CD4-positive, alpha-beta T cell treated with Interleukin-4 for 1 hour (primary cell): ENCODE measurements around the gene ERLEC1.
A peak's percentile ranks its signal among the peaks of the same experiment; 100 is the strongest.
"Not testable (repeated sequence)": the region's sequence is repeated elsewhere in the genome, so short reads cannot be mapped to it uniquely, and the experiment has no call there.

Experiments
- DNase-seq, 2 donors: peaks; one replicate each; pipeline ENCODE4 v3.0.0-alpha.2; 2020 to 2022

ERLEC1 gene

DNA sequence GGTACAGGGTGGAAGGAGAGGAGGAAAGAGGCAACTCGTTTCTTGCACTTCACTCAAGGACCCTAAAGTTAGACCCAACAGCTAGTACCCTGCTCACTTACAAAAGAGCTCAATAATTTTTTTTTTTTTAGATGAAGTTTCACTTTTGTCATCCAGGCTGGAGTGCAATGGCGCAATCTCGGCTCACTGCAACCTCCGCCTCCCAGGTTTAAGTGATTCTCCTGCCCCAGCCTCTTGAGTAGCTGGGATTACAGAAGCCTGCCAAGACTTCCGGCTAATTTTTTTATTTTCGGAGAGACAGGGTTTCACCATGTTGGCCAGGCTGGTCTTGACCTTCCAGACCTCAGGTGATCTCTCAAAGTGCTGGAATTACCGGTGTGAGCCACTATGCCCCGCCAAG lies 4.2 kb upstream of the ERLEC1 start:
- DNase-seq, result no peak

DNA sequence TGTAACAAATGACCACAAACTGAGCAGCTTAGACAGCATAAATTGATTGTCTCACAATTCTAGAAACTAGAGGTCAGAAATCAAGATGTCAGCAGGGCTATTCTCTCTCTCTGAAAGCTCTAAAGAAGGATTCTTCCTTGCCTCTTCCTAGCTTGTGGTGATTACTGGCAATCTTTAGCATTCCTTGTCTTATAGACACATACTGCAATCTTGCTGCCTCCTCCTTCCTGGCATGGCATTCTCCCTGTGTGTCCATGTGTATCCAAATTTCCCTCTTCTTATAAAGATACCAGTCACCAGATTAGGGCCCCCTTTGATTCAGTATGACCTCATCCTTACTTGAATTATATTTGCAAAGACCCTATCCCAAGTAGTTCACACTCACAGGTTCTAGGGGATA lies 2.4 kb upstream of the ERLEC1 start:
- DNase-seq, result no peak

DNA sequence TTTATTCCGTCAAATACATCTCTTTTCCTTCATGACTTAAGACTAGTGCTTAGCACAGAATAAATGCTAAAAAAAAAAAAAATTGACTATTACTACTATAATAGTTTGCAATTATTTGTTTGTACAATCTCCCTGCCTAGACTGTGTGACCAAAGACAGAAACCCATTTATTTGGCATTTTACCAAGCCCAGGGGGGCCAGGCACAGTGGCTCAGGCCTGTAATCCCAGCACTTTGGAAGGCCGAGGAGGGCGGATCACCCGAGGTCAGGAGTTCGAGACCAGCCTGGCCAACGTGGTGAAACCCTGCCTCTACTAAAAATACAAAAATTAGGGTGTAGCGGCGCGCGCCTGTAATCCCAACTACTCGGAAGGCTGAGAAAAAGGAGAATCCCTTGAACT lies 1.5 kb upstream of the ERLEC1 start:
- DNase-seq, result no peak

DNA sequence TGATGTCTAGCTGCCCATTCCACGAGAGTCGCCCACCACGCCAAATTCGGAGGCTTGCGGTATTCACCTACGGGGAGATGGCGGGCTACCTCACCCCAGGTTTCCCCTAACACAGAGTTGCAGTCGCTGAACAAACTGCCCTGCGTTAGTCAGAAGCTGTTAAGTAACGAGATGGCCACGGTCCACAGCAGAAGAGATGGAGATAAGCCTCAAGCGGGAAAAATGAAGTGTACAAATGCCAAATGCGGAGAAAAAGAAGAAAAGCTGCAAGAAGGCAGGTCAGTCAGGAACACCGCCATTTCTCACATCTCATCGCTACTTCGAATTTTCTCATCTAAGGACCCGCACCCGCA lies 516 bp upstream of the ERLEC1 start:
- peak; percentile 18 to 44 for DNase-seq

DNA sequence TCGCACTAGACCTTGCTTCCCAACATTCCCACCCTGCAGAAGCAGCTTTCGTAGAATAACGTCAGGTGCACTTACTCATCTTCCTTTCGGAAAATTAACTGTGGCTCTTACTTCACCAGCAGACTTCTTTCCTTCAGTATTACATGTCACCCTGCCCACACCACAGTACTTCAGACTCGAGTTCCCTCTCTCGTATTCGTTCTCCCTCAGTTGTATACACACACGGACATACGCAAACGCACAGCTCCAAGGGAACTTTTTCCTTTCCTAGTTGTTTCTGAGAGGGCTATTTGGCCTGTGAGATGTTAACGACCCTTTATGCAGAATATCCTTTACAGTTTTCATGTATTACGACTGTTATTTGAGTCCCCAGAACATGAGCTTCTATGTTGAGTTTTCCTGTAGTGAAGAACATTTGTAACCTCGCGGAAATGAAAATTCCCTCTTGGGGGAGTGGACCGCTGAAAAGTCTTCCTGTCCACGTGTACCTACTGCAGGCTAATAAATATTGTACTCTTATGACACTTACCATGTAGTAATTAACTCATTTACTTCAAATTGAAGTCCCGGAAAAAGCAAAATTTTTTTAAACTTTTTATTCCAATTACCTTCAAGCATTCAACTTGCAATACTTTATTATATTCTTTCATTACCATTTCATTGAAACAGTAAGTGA lies 908 bp downstream of the ERLEC1 start:
- no peak for DNase-seq

DNA sequence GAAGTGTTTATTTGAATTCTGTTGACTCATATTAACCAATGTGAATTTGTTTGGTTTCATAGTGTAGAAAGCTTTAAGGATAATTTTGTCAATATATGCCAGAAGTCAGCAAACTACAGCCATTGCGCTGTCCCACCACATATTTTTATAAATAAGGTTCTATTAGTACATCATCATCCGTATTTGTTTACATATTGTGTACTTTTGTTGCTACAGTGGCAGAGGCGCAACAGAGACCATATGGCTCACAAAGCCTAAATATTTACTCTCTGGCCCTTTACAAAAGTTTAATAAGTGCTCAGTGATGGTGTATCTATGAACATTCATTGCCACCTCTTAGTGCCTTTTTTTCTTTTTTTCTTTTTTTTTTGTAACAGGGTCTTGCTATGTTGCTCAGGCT lies 6.4 kb downstream of the ERLEC1 start:
- no peak for DNase-seq

DNA sequence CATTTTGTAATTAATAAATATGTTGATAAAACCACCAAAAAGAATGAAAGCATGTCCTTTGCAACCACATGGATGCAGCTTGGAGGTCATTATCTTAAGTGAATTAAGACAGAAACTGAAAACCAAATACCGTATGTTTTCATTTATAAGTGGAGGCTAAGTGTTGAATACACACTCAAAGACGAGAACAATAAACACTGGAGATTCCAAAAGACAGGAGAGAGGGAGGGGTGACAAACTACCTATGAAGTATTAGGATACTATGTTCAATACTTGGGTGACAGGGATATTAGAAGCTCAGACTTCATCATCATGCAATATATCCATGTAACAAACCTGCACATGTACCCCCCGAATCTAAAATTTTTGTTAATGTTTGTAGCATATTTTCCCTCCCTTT lies 7.0 kb downstream of the ERLEC1 start:
- no peak for DNase-seq

DNA sequence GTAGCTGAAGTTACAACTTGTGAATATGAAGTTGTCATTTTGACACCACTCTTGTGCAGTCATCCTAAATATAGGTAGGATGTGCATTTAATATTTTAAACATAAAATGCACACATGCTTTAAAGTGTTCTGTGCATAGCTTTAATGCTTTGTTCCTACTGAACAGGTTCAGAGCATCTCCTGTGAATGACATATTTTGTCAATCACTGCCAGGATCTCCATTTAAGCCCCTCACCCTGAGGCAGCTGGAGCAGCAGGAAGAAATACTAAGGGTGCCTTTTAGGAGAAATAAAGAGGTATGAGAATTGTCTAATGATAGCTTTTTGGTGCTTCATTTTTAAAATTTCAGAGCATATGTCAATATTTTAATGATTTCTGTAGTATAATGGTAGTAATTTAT lies 14.7 kb downstream of the ERLEC1 start:
- no peak for DNase-seq

DNA sequence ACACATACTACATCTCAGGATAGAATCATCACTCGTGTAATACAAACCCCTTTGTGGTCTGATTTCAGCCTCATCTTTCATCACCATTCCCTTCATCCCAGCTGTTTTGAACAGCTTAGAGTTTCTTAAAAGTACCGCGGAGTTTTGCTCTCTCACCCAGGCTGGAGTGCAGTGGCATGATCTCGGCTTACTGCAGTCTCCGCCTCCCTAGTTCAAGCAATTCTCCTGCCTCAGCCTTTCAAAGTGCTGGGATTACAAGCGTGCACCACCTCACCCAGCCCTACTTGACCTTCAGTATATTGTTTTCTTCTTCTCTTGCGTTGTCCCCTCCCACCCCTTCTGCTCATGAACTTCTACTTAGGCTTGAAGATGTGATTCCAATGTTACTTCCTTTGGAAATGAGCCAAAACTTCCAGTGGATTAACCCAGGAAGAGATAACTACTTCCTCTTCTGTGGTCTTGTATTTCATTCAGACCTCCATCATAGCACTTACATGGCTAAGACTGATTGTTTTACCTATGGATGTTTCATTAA lies 15.8 kb downstream of the ERLEC1 start:
- no peak for DNase-seq

DNA sequence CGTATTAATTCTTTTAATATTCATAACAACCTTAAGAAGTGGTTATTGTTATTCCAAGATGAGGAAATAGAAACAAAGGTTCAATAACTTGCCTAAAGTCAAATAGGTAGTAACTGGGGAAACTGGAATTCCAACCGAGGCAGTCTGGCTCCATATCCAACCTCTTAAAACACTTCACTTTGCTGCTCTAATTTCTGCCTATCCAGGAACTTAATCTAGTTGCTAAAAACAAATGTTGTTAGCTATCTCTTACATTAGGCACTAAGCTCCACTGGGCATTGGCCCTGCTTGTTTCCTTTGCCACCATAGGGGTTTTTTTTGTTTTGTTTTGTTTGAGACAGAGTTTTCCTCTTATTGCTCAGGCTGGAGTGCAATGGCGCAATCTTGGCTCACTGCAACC lies 24.8 kb downstream of the ERLEC1 start:
- no peak for DNase-seq

DNA sequence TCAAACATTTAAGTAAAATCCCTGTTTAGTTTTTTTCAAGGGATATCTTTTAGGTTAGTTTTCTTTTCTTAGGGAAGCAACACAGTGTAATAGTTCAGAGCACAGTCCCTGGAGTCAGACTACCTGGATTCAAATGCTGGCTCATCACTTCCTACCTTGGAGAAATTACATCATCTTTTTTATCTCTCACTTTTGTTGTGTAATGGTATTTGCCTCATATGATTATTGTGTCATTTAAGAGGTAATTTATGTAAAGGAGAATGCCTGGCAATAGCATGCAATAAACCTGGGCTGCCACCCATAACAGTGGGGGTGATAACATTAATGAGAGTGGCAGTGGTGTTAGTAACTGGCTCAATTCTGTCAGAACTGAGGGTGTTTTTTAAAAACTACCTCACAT lies 26.3 kb downstream of the ERLEC1 start:
- no peak for DNase-seq

DNA sequence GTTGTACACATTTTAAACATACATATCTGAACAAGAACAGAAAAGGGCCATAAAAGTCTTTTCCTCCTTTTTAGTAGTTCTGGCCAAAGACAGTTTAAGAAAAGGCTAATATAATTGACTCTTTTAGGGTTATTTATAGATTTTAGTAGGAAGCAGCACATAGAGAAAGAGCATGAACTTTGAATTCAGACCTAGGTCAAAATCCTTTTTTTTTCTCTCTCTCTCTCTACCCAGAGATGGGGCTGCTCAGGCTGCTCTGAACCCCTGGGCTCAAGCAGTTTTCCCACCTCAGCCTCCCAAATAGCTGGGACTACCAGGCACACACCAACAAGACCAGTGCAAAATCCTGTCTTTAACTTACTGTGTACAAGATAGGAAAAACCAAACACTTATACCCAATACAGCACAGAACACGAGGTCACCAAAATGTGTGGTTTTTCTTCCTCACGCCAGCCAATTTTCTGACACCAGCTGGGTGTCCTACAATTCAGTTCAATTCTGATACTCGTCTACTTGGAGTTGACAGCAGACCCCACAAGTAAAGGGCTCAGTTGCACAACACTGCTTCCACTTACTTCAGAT lies 32.1 kb downstream of the ERLEC1 start:
- DNase-seq, result no peak

DNA sequence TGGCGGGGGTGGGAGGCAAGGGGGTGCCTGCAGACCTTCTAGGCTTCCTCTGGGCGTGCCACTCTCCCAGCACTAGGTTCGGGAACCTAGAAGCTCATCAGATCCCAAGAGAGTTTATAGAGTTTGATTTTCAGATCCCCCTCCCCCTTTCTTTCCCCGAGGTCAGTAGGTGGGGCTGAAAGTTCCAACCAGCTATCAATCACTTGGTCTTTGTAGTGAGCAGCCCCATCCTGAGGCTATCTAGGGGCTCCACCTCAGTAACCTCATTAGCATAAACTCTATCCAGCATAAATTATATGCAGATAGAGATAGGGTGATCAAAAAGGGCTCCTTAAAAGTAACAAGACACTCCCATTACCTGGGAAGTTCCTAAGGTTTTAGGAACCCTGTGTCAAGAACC lies 32.8 kb downstream of the ERLEC1 start:
- no peak for DNase-seq

DNA sequence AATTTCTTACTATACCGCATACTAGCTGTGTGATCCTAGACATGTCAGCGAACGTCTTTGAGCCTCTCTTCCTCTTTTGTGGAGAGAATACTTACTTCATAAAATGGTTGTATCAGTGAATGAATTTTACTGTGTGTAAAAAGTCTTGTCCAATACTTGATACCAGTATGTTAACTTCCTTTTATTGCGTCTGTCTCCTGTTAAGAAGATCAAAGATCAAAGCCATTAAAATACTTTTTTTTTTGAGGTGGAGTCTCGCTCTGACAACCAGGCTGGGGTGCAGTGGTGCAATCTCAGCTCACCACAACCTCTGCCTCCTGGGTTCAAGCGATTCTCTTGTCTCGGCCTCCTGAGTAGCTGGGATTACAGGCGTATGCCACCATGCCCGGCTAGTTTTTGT lies 33.2 kb downstream of the ERLEC1 start:
- DNase-seq, result no peak

DNA sequence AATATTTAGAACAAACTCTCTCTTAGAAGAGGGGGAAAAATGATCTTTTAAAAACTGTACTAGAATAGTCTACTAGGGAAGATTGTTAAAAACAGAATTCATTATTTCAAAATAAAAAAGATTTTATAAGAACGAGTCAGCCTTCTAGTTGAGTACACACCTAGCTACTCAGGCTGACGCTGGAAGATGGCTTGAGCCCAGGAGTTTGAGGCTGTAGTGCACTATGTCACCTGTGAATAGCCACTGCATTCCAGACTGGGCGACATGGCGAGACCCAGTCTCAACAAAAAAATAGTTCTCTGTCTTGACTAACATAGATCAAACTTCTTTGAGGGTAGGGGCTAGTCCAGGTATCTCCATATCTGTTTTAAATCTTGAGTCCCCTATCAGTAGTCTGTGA lies 33.9 kb downstream of the ERLEC1 start:
- no peak for DNase-seq

DNA sequence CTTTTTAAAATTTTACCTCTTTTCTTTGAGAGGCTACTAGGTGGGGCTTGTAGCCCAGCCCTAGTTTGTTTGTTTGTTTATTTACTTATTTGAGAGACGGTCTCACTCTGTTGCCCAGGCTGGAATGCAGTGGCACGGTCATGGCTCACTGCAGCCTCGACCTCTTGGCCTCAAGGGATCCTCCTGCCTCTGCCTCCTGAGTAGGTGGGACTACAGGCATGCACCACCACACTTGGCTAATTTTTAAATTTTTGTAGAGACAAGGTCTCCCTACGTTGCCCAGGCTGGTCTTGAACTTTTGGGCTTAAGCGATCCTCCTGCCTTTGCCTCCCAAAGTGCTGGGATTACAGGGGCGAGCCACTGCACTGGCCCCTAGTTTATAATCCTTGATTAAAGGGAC lies 35.0 kb downstream of the ERLEC1 start:
- no peak for DNase-seq

DNA sequence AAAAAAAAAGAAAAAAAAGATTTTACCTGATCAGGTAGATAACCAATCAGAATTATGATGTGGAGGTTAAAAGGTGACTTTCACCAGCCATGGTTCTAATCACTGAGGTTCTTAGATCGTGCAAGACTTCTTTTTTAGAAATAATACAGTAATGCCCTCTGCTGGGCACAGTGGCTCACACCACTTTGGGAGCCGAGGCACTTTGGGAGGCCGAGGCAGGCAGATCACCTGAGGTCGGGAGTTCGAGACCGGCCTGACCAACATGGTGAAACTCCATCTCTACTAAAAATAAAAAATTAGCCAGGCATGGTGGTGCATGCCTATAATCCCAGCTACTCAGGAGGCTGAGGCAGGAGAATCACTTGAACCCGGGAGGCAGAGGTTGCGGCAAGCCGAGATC lies 36.8 kb downstream of the ERLEC1 start:
- DNase-seq, result not testable (repeated sequence)

DNA sequence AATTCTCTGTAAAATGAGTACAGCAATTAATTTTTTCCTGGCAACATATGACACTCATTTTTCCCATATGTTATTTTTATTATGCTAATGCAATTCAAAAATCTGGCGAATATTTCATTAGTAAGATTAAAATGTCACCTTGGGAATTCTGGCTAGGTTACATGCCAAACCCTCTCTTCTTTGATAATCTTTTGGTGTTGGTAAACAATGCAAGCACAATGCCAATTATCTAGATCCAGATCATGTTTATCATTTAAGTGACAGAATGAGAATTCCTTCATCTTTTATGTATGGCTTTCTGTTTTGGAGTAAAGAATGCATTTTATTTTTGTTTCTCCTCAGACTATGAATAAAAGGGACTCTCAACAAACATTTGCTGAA lies 39.2 kb downstream of the ERLEC1 start:
- no peak for DNase-seq

DNA sequence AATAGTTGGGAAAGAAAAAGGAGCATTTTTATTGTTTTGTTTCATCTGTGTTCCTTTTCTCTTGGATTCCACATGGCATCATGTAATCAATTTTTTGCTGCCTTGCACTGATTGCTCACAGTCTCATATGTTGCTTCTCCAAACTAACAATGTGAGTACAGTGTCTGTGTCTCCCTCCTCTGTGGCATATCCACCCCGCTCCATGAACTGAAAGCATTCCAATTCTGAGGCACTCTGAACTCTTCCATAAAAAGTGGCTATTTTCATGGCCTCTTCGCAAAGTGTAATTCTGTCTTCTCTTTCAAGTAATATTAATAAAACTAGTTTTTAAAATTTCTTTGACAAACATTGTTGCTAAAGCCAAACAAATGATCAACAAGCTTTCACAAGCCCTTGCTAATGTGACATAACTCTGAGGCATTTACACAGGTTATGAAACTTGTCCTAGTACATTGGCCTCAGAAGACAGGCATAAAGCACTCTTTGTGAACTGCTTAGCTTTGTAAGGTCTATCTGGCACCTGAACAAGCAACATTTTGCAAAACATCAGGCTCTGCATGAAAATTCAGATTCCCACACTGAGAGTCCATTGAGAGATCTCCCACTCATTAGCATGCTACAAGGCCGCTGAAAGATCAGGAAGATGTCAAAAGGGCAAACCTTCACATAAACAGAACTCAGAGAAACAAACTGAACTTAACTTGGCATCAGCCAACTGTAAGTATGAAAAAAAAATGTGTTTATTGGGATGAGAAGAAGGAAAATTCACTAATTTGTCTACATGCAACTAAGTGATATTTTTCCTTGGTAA lies 39.9 kb downstream of the ERLEC1 start:
- DNase-seq, result no peak

DNA sequence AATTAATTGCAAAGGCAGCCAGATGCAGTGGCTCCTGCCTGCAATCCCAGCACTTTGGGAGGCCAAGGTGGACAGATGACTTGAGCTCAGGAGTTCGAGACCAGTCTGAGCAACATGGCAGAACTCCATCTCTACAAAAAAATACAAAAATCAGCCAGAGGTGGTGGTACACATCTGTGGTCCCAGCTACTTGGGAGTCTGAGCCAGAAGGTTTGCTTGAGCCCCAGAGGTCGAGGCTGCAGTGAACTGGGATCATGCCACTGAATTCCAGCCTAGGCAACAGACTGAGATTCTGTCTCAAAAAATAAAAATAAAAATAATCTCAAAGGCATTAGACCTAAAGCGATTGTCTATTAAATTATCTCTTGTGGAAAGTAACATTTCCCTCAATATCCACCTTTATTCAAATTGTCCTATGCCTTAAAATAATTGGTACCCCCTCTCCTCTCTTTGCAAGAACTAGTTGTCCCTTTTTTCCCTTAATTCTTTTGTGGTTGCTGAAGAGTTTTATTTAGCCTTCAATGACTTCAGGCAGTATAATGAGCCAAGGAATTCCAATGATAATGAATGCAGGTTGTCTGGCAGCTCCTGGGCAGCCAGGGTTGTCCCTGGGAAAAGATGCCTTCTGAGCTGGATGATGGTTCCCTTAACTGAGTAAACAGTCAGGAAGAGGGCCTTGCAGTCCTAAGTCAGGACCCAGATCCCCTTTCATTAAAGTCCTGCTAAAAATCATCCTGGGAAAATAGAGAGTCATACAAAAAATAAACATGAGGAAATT lies 40.7 kb downstream of the ERLEC1 start:
- no peak for DNase-seq

DNA sequence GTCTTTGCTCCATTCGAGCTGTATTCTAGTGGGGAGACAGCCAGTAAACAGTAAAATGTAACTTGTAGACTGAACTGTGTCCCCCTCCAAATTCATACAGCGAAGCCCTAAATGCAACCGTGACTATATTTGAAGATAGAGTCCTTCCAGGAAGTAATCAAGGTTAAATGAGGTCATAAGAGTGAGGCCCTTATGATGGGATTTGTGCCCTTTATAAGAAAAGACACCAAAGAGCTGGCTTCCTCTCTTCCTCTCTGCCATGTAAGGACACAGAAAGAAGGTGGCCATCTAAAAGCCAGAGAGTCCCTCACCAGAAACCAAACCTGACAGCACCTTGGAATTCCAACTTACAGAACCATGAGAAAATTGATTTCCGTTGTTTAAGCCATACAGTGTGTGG lies 41.5 kb downstream of the ERLEC1 start:
- DNase-seq, result no peak

DNA sequence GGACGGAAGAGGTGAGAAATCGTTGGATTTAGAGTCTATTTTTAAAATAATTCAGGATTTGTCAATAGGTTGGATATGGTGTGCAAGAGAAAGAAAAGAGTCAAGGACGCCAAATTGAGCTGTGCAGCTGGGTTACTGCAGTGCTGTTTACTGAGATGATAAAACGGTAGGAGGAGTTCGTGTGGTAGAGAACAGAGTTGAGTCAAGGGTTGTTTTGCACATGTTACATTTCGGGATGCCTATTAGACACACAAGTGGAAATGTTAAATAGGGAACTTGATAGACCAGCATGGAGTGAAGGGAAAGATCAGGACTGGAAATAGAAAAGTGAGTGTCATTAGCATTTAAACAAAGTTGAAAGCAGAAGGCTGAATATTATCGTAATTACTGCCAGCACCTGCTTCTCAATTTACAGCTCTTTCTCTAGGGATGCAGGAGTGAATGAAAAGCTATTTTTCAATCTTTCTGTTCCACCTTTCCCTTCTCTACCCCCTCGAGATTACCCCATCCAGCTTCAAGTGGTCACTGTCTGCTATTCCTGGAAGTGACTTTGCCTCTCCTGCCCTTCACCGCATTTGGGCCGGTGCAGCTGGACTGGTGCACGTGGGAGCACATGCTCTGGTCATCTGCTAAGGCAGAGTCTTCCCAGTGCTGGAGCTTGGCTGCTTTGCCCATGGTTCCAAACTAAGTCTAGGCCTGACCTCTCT lies 42.6 kb downstream of the ERLEC1 start:
- DNase-seq, result no peak

DNA sequence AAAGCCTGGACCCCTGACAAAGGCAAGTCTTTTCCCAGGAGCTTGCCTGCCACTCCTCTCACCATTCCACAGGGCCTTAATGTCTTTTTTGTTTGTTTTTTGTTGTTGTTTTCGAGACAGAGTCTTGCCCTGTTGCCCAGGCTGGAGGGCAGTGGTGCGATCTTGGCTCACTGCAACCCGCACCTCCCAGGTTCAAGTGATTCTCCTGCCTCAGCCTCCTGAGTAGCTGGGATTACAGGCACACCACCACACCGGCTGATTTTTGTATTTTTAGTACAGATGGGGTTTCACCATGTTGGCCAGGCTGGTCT lies 43.1 kb downstream of the ERLEC1 start:
- DNase-seq, result not testable (repeated sequence)
